Peyer's patch (tissue), 4 donors: ENCODE measurements around the gene HARS2. TPM values are rescaled to one million over a fixed set of nuclear protein-coding genes. Genes with fewer than 3 reads are reported as not detected.
A peak's percentile ranks its signal among the peaks of the same experiment; 100 is the strongest.
"Not testable (repeated sequence)": the region's sequence is repeated elsewhere in the genome, so short reads cannot be mapped to it uniquely, and the experiment has no call there.

ENCODE experiments used
- DNase-seq, 3 donors: peaks; one replicate each; pipeline ENCODE4 v3.0.0-alpha.2; 2017 to 2019
- H3K27ac ChIP-seq, 4 donors: fragments of 200-600 bp; sonication (generic); one replicate each; pipeline ENCODE4 v1.5.1; 2016 to 2019
- H3K27me3 ChIP-seq, 2 donors: fragments of 200-600 bp; sonication (generic); one replicate each; pipeline ENCODE4 v1.5.1; 2019
- H3K36me3 ChIP-seq, 3 donors: fragments of 200-600 bp; sonication (generic); one replicate each; pipeline ENCODE4 v1.5.1; 2016 to 2019
- H3K4me1 ChIP-seq, 4 donors: fragments of 200-600 bp; sonication (generic); one replicate each; pipeline ENCODE4 v1.5.1; 2016 to 2019
- H3K4me3 ChIP-seq, 4 donors: fragments of 200-600 bp; sonication (generic); 1 replicate in 3 of 4; 2 replicates in 1 of 4; pipeline ENCODE4 v1.5.1; 2016 to 2019; ENCODE audit warnings: mild to moderate bottlenecking in 1 of 4
- H3K9me3 ChIP-seq, 4 donors: fragments of 200-600 bp; sonication (generic); one replicate each; pipeline ENCODE4 v1.5.1; 2016 to 2019; ENCODE audit warnings: mild to moderate bottlenecking in 1 of 4
- POLR2A ChIP-seq, 2 donors: fragments of 450-650 bp; IDR thresholded peaks; one replicate each; pipeline ENCODE4 v1.5.1; 2017; ENCODE audit warnings: antibody characterized with exemption in 2 of 2, mild to moderate bottlenecking in 2 of 2, moderate library complexity in 2 of 2
- total RNA-seq, 4 donors: library from RNA; depleted of rRNA; stranded (reverse); fragments of >200 nt; gene quantifications; one replicate each; pipeline ENCODE4 v1.1.0, GENCODE V29; 2016
- TF ChIP-seq, protein P1 (sequence below), 6 experiments: fragments of 450-650 bp in 4 of 6; fragments of 200-600 bp in 2 of 6; sonication (generic) in 1 of 6; IDR thresholded peaks; one replicate each; pipeline ENCODE4 v1.5.1; 2017 to 2019; ENCODE audit warnings: antibody characterized with exemption in 6 of 6, mild to moderate bottlenecking in 3 of 6, moderate library complexity in 1 of 6

The HARS2 gene, protein sequence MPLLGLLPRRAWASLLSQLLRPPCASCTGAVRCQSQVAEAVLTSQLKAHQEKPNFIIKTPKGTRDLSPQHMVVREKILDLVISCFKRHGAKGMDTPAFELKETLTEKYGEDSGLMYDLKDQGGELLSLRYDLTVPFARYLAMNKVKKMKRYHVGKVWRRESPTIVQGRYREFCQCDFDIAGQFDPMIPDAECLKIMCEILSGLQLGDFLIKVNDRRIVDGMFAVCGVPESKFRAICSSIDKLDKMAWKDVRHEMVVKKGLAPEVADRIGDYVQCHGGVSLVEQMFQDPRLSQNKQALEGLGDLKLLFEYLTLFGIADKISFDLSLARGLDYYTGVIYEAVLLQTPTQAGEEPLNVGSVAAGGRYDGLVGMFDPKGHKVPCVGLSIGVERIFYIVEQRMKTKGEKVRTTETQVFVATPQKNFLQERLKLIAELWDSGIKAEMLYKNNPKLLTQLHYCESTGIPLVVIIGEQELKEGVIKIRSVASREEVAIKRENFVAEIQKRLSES
- 10 to 100 TPM; 21.5 to 49.6 (median 42.4) TPM for total RNA-seq

DNA sequence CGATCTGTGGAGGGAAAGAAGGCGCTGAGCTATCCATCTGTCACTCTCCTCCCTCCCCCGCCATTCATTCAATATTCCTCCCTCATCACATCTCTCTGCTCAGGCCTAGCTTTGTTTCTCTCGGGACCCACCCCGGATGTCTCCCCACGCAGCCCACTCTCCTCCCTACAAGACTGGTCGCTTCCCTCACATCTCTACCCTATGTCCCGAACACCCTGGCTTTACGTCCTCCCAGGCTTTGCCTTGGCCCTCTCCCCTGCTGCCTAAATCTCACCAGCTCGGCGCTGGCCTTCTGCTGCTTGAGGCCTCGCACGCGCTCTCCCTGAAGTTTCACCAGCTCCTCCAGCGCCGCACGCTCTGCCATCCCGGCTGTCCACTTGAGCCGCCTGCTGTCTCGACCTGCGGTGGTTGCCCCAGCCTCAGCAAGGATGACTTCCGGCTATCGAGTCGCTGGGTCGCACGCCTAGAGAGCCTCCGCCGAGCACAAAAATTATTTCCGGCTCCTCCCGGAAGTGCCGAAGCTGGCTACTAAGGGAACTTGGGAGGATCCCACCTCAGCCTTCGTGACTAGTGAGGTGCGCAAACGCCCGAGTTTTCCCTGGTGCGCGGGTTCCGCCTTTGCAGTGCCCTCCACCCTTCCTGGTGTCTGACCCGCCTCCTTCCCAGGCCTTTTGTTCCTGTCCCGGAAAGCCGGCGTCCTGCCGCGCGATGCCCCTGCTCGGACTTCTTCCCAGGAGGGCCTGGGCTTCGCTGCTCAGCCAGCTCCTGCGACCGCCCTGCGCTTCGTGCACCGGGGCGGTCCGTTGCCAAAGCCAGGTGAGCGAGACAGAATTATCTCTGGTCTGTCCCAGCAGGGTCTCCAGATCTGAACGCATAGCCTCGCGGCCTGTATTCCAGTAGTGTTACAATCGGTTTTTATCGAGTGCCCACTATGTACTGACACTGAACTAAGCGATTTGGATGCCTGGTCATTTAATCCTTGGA is at the start of gene HARS2, which contains the start of gene HARS1:
Gene HARS2 (plus strand): TSS at position 515 of the 984 bp plus-strand sequence. CDS start 194 bp downstream, at position 709.
Gene HARS1 (minus strand): TSS at position 430 of the 984 bp plus-strand sequence. CDS start 66 bp downstream, at position 364.
- Histone ChIP-seq H3K4me3 (peak within 1 kb of the TSS; percentile 78 to 87 (median 84)), H3K27ac (peak within 1 kb of the TSS; percentile 75 to 88 (median 86)), H3K36me3 (peaks cover 0 to 49% (median 0%) of the 10 kb centered on the region in 3 donors), H3K27me3 (no peaks in the 10 kb centered on the region), H3K4me1 (peaks cover 0 to 22% (median 6%) of the 10 kb centered on the region in 4 donors), H3K9me3 (no peaks in the 10 kb centered on the region)
- peak; percentile 48 to 51 for TF ChIP-seq POLR2A (IDR thresholded peaks at IDR 0.05)
- TF ChIP-seq, protein P1, sequence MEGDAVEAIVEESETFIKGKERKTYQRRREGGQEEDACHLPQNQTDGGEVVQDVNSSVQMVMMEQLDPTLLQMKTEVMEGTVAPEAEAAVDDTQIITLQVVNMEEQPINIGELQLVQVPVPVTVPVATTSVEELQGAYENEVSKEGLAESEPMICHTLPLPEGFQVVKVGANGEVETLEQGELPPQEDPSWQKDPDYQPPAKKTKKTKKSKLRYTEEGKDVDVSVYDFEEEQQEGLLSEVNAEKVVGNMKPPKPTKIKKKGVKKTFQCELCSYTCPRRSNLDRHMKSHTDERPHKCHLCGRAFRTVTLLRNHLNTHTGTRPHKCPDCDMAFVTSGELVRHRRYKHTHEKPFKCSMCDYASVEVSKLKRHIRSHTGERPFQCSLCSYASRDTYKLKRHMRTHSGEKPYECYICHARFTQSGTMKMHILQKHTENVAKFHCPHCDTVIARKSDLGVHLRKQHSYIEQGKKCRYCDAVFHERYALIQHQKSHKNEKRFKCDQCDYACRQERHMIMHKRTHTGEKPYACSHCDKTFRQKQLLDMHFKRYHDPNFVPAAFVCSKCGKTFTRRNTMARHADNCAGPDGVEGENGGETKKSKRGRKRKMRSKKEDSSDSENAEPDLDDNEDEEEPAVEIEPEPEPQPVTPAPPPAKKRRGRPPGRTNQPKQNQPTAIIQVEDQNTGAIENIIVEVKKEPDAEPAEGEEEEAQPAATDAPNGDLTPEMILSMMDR (IDR thresholded peaks at IDR 0.05) = peak in 2 of 6 experiments; percentile 8 to 17
- peak; percentile 86 to 95 (median 90) for DNase-seq

DNA sequence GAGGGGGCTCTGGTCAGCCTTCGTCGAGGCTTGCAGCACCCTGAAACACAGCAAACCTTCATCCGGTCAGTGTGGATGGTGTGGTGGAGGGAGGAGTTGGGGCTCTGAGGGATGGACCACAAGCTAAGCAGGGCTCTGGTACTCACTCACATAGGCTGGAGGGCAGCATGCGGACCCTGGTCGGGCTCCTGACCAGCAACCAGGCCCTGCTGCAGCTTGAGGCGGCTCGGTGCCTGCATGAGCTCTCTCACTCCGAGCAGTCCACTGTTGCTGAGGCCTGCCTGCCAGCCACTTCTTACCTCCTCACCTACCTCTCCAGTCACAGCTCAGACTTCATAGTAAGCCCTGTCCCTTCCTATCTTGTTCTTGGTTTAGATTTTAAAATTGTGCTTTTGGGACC is 49.5 kb upstream of the HARS2 start:
- H3K4me1 ChIP-seq = peaks cover 0 to 23% (median 3%) of the 10 kb centered on the region in 4 donors

DNA sequence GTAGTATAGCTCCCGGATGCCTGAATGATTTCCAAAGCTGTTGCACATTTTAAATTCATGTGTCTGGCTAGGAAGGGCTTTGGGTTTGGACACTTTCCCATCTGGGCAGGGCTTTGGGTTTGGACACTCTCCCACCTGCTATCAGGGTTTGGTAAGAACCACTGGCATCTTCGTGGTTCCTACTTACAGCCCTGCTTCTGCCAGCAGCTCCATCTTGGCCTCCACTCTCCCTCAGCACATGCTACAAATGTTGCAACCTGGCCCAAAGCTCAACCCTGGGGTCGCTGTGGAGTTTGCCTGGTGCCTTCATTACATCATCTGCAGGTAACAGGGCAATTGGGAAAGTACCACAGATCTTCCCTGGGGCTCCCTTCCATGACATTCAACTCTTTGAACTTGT is 48.5 kb upstream of the HARS2 start:
- DNase-seq = no peak
- Histone ChIP-seq H3K36me3 (peaks cover 0 to 36% (median 0%) of the 10 kb centered on the region in 3 donors), H3K9me3 (no peaks in the 10 kb centered on the region), H3K27ac (no peak overlapping the region), H3K27me3 (no peaks in the 10 kb centered on the region), H3K4me3 (no peak overlapping the region), H3K4me1 (peaks cover 0 to 25% (median 4%) of the 10 kb centered on the region in 4 donors)
- TF ChIP-seq POLR2A (IDR thresholded peaks at IDR 0.05) = no peak
- TF ChIP-seq, protein P1 (IDR thresholded peaks at IDR 0.05) = no peak

More for the DNA sequence above, 49.5 kb upstream of the HARS2 start:
- no peaks in the 10 kb centered on the region for H3K9me3 ChIP-seq
- H3K36me3 ChIP-seq = peaks cover 0 to 36% (median 0%) of the 10 kb centered on the region in 3 donors
- H3K4me3 ChIP-seq = no peak overlapping the region
- H3K27ac ChIP-seq = no peak overlapping the region
- TF ChIP-seq, protein P1 (IDR thresholded peaks at IDR 0.05) = no peak
- TF ChIP-seq POLR2A (IDR thresholded peaks at IDR 0.05) = no peak
- no peak for DNase-seq
- no peaks in the 10 kb centered on the region for H3K27me3 ChIP-seq

DNA sequence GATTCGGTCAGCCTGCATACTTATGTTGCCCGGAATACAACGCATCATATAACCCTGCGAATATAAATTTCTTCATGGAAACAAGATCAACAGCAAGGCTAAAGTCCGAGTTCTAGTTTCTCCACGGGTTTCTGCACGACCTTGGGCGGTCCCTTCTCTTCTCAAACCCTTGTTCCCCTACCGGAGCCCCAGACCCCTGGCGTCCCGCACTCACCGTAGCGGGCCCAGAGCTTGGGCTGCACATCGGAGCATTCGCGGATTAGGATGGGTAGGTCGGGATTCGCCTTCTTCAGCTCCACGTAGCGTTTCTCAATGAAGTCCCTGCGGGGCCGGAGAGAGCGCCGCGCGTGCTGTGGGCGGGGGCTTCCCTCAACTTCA is 44.2 kb upstream of the HARS2 start:
- no peak for DNase-seq
- no peak for TF ChIP-seq POLR2A (IDR thresholded peaks at IDR 0.05)
- TF ChIP-seq, protein P1 (IDR thresholded peaks at IDR 0.05) = no peak
- peak overlapping the region; percentile 79 to 86 (median 84) for H3K27ac ChIP-seq
- peaks cover 0 to 66% (median 0%) of the 10 kb centered on the region in 3 donors for H3K36me3 ChIP-seq
- H3K9me3 ChIP-seq = no peaks in the 10 kb centered on the region
- no peaks in the 10 kb centered on the region for H3K27me3 ChIP-seq
- H3K4me1 ChIP-seq = peaks cover 0 to 20% (median 9%) of the 10 kb centered on the region in 4 donors
- H3K4me3 ChIP-seq = peak overlapping the region; percentile 61 to 88 (median 84)

DNA sequence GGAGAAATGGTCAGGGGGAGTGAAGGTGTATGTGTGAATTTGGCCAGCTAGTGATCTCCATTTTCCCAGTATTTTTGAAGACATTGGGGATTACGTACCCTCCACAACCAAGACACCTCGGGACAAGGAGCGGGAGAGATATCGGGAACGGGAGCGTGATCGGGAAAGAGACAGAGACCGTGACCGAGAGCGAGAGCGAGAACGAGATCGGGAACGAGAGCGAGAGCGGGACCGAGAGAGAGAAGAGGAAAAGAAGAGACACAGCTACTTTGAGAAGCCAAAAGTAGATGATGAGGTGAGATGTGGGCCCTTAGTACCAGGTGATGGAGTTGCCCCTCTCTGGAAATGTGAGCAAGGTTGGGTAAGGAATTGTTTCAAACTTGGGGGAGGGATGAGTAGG is 32.4 kb upstream of the HARS2 start:
- no peak for DNase-seq
- H3K4me3 ChIP-seq = no peak overlapping the region
- H3K4me1 ChIP-seq = peaks cover 0 to 5% (median 0%) of the 10 kb centered on the region in 4 donors
- H3K27ac ChIP-seq = no peak overlapping the region
- no peaks in the 10 kb centered on the region for H3K27me3 ChIP-seq
- H3K9me3 ChIP-seq = no peaks in the 10 kb centered on the region
- TF ChIP-seq, protein P1 (IDR thresholded peaks at IDR 0.05) = no peak
- TF ChIP-seq POLR2A (IDR thresholded peaks at IDR 0.05) = no peak
- peaks cover 0 to 92% (median 3%) of the 10 kb centered on the region in 3 donors for H3K36me3 ChIP-seq

DNA sequence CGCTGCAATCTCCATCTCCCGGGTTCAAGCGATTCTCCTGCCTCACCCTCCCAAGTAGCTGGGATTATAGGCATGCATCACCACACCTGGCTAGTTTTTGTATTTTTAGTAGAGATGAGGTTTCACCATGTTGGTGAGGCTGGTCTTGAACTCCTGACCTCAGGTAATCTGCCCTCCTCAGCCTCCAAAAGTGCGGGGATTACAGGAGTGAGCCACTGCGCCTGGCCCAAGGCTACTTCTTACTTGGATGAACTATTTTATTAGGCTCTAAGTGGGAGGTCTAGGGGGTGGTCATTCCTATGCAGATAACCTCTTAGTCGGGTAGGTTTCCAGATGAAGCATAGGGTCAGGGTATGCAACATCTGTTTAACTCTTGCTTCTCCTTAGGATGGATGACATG is 30.9 kb upstream of the HARS2 start:
- peaks cover 0 to 77% (median 3%) of the 10 kb centered on the region in 3 donors for H3K36me3 ChIP-seq
- not testable (repeated sequence) for DNase-seq, H3K9me3 ChIP-seq

More for the DNA sequence above, 30.9 kb upstream of the HARS2 start:
- H3K4me1 ChIP-seq = peaks cover 0 to 10% (median under 1%) of the 10 kb centered on the region in 4 donors
- H3K27ac ChIP-seq, H3K4me3 ChIP-seq, H3K27me3 ChIP-seq: not testable (repeated sequence)
